GM18520 (cell line): ENCODE measurements around the gene SENP7.
"Not testable (repeated sequence)": the region's sequence is repeated elsewhere in the genome, so short reads cannot be mapped to it uniquely, and the experiment has no call there.

Experiments
- ATAC-seq: cut with Tn5 transposase; IDR thresholded peaks from one replicate; pipeline ENCODE4 v1.9.1; 2021; ENCODE audit not compliant: unreplicated experiment

Gene SENP7

GRCh38 chr3:101453961-101454360 lies 59.1 kb downstream of the SENP7 start:
- no peak for ATAC-seq

- not testable (repeated sequence) for ATAC-seq
Observed at GRCh38 chr3:101438641-101439040, 74.4 kb downstream of the SENP7 start.

- ATAC-seq = no peak
Observed at GRCh38 chr3:101433652-101434051, 79.4 kb downstream of the SENP7 start.

- no peak for ATAC-seq
Observed at GRCh38 chr3:101423984-101424888, 88.8 kb downstream of the SENP7 start.

GRCh38 chr3:101418851-101419250 lies 94.2 kb downstream of the SENP7 start:
- ATAC-seq = no peak

GRCh38 chr3:101414121-101414520 lies 98.9 kb downstream of the SENP7 start:
- ATAC-seq = no peak

- no peak for ATAC-seq
Observed at GRCh38 chr3:101413656-101414055, 99.4 kb downstream of the SENP7 start.

- no peak for ATAC-seq
Observed at GRCh38 chr3:101391413-101391950, 121.5 kb downstream of the SENP7 start.

- no peak for ATAC-seq
Observed at GRCh38 chr3:101388706-101389105, 124.3 kb downstream of the SENP7 start.

- no peak for ATAC-seq
Observed at GRCh38 chr3:101387351-101387750, 125.7 kb downstream of the SENP7 start.

- no peak for ATAC-seq
Observed at GRCh38 chr3:101384426-101384825, 128.6 kb downstream of the SENP7 start.

GRCh38 chr3:101383656-101384055 lies 129.4 kb downstream of the SENP7 start:
- no peak for ATAC-seq

GRCh38 chr3:101383156-101383575 lies 129.8 kb downstream of the SENP7 start:
- ATAC-seq = no peak

- no peak for ATAC-seq
Observed at GRCh38 chr3:101381809-101382208, 131.2 kb downstream of the SENP7 start.

- peak; percentile 95 for ATAC-seq
Observed at GRCh38 chr3:101379658-101380376, 133.2 kb downstream of the SENP7 start.

GRCh38 chr3:101377796-101378195 lies 135.2 kb downstream of the SENP7 start:
- no peak for ATAC-seq

GRCh38 chr3:101377209-101377608 lies 135.8 kb downstream of the SENP7 start:
- no peak for ATAC-seq

GRCh38 chr3:101375586-101375985 lies 137.4 kb downstream of the SENP7 start:
- ATAC-seq = no peak

- no peak for ATAC-seq
Observed at GRCh38 chr3:101362406-101362805, 150.6 kb downstream of the SENP7 start.

GRCh38 chr3:101351829-101352228 lies 161.2 kb downstream of the SENP7 start:
- ATAC-seq = no peak

GRCh38 chr3:101340591-101340990 lies 172.4 kb downstream of the SENP7 start:
- no peak for ATAC-seq

GRCh38 chr3:101333883-101334282 lies 179.1 kb downstream of the SENP7 start:
- ATAC-seq = no peak
